ENCODE measurements around the gene MTMR10.

Gene MTMR10

DNA sequence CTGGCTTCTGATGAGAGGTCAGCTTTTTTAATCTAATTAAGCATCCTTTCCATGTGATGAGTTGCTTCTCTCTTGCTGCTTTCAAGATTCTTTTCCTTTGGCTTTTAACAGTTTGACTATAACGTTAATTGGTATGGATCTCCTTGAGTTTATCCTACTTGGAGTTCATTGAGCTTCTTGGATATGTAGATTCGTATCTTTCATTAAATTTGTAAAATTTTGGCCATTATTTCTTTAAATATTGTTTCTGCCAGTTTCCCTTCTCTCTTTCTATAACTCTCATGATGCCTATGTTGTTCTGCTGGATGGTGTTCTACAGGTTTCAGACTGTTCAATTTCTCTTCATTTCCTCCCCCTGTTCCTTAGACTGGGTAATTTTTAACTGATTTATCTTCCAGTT is 21.0 kb upstream of the MTMR10 start:
- DNase-seq (ENCODE audit: low read depth): no peak

DNA sequence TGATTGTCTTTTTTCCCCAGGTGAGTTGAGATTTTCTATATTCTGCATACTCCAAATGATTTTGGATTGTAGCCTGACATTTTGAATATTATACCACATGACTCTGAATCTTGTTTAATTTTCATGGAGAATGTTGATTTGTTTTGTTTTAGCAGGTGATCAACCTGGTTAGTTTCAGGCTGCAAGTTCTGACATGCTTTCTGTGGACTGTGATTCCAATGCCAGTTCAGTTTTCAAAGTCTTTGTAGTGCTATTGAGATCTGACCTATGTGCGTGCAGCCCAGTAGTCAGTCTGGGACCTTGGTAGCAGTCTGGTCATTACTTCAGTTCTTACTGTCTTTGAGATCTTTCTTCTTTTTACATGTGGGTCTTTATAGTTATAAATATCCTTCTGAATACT is 18.6 kb upstream of the MTMR10 start:
- no peak for DNase-seq (ENCODE audit: low read depth)

- DNase-seq (ENCODE audit: low read depth): no peak
Measured at GRCh38 chr15:31005660-31006059, 14.2 kb upstream of the MTMR10 start.

- DNase-seq (ENCODE audit: low read depth): no peak
Measured at GRCh38 chr15:31004220-31004733, 12.8 kb upstream of the MTMR10 start.

GRCh38 chr15:31001702-31002101 is 10.3 kb upstream of the MTMR10 start:
- no peak for DNase-seq (ENCODE audit: low read depth)

DNA sequence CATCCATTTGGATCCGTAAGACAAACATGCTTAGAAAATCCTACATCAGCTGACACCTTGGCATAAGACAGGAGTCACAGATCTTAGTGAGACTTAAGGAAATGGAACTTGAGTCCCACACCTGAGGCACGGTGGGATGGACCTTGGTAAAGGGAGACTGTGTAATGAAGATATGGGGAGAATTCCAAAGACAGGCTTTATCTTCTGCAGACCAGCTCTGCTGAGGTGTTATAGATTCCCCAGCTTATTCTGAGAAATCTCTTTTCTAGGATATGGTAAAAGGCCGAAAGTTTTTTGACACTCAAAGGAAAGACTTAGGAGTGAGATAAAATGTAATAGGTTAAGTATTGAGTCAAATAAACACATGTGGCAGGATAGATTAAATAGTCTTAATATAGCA is 8.3 kb upstream of the MTMR10 start:
- no peak for DNase-seq (ENCODE audit: low read depth)

- no peak for DNase-seq (ENCODE audit: low read depth)
Measured at GRCh38 chr15:30997270-30997669, 5.8 kb upstream of the MTMR10 start.

GRCh38 chr15:30992249-30992864 is 929 bp upstream of the MTMR10 start:
- DNase-seq (ENCODE audit: low read depth): no peak

DNA sequence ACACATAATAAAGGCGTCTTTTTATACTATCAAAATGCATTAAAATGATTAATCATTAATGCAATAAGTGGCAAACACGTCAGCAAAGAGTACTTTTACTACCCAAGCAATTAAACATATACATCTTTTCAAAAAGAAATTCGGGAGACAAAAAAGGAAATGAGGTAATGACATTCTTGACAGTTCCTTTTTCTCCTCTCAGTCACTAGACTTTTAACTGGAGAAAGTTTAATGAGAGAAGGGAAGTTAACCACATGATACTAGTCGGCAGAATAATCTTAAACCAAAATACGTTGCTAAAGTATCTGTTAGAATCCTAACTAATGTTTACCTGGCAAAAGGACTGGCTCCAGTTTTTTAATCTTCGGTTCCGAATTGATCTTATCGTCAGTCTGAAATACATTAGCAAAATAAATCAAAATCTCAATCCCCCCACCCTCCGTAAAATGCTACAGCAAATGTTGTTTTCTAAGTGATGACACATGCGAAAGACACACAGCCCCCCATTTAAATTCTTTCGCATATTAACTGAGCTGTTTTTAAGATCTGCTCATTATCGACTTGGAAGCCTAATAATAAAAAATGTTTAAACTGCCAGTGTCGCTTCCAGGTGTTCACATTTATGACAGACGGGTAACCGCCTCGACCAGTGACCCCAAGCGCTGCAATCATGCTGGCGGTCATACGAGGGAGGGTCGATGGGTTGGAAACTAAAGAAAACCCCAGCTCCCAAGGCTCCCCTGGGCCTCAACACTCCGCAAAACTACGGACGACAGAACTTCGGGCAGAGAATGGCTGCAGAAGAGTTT is 778 bp downstream of the MTMR10 start:
- no peak for DNase-seq (ENCODE audit: low read depth)

DNA sequence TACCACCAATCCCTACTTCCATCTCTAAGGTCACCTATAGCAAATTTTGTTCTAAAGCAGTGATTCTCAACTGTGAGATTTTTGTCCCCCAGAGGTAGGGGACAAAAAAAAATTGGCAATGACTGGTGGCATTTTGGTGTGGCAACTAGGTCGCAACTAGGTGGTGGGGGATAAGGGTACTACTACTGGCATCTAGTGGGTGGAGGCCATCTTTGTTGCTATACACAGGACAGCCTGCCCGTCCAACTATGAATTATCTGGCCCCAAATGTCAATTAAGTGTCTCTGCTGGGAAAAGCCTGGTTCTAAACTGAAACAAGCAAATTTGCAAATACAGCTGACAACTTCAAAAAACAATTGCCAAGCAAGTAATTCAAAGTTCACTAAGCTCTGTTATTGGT is 1.4 kb downstream of the MTMR10 start:
- no peak for DNase-seq (ENCODE audit: low read depth)

- no peak for DNase-seq (ENCODE audit: low read depth)
Measured at GRCh38 chr15:30985081-30985531, 6.3 kb downstream of the MTMR10 start.

GRCh38 chr15:30984542-30984941 is 6.9 kb downstream of the MTMR10 start:
- DNase-seq (ENCODE audit: low read depth): no peak

DNA sequence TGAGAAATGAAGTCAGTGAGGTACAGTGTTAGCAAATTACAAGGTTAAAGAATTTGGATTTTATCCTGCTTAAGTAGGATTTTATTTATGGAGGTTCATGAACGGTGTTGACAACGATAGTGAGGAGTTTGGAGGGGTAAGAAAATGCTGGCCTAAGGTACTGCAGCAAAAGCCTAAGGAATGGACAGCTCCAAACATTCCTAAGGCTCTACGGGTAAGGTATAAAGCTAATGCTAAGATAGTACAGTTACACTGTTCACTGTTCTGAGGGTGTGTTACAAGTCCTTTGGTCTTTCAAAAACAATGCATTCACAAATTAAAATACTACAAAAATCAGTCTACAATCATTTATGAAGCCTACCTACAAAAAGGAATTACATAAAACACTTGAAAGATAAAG is 7.3 kb downstream of the MTMR10 start:
- no peak for DNase-seq (ENCODE audit: low read depth)

- DNase-seq (ENCODE audit: low read depth): no peak
Measured at GRCh38 chr15:30979457-30979856, 12.0 kb downstream of the MTMR10 start.

DNA sequence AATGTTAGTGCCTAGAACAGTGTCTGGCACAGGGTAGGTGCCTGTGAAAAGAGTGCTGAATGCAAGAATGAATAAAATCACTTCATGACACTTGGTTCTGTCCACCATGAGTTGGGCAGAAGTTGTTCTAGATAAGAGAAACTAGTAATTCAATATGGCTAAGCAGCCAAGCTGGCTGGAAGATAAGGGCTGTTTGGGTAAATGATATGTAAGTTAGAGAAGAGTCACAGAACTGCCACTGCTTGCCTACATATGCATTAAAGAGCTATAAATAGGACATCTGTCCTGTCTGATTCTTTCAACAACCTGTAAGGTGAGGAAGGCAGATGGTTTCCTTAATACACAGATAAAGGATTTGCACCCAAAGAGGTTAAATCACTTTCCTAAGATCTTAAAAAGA is 13.1 kb downstream of the MTMR10 start:
- DNase-seq (ENCODE audit: low read depth): no peak

DNA sequence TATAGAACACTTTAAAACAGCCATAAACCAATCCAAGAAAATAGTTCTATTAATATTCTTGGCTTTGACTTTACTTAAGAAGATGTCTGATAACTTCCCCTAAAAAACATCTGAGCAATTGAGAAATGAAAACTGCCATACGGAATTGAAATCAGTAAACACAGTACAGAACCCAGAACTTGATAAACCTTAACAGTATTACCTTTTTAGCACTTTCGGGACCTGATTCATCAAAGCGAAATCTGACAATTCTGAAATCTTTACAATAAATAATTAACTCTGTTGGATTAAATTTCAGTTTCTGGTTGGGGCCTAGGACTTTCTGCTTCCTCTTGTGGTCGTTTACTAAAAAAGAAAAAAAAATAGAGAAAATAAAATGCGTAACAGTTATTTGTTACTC is 17.3 kb downstream of the MTMR10 start:
- no peak for DNase-seq (ENCODE audit: low read depth)

GRCh38 chr15:30973379-30973778 is 18.0 kb downstream of the MTMR10 start:
- no peak for DNase-seq (ENCODE audit: low read depth)

GRCh38 chr15:30969724-30970123 is 21.7 kb downstream of the MTMR10 start:
- DNase-seq (ENCODE audit: low read depth): no peak

DNA sequence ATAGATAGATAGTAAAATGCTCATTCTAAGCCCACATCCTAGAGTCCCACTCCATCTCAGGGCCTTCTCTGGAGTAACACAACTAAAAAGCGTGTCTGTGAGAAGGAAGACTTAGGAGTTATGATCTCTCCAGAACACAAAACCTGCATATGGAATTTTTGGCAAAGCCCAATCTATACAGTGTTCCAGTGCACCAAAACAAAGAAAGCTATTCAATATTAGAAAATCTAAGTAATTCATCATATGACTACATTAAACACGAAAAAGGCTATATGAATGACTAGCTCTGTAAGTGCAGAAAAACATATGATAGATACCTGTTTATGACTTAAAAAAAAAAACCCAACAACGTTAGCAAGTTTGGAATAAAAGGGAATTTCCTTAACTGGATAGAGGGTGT is 27.7 kb downstream of the MTMR10 start:
- DNase-seq (ENCODE audit: low read depth): no peak

- DNase-seq (ENCODE audit: low read depth): no peak
Measured at GRCh38 chr15:30962659-30963058, 28.8 kb downstream of the MTMR10 start.

DNA sequence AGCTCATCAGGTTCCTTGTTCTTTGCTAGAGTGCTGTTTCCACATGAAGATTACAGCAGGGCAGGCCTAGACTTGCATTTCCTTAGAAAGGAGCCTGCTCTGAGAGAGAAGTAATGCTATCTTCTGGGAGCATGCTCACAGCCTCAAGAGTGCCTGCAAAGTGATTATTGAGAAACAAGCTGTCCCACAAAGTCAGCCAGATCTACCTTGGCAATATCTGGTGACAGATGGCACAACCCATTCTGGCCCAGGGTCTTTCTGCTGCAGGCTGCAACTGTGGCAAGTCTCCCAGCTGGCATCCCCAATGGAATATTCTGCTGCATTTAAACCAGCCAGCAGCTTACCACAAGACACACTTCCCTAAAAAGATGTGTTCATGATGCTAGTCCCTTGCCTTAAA is 29.3 kb downstream of the MTMR10 start:
- DNase-seq (ENCODE audit: low read depth): no peak

DNA sequence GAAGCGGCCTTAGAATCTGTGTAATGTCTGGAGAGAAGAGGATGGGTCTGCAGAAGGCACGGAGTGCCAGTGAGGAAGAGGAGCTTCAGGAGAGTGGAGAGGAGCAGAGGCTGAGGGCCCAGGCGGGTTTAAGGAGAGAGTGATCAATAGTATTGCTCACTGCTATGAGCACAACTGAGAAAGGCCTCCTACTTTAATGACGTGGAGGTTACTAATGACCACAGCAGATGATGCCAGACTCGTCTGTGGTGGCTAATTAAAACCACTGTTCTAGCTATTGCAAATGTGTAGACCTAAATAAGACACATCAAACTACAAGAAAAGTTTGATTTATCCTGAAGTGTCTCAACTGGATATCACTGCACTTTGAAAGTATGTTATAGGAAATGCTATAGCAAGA is 33.2 kb downstream of the MTMR10 start:
- DNase-seq (ENCODE audit: low read depth): no peak
